DOHH2 (cell line): Measurements from ENCODE around the gene SENP5.

ENCODE experiments used
- H3F3A ChIP-seq: fragments of 200-600 bp; sonication (generic), shearing (Covaris generic); 2 replicates; pipeline ENCODE4 v1.6.0; 2016; ENCODE audit warnings: antibody characterized with exemption, mild to moderate bottlenecking; ENCODE audit not compliant: control insufficient read depth, insufficient read depth
- H3K27ac ChIP-seq: fragments of 200-600 bp; sonication (generic); 2 replicates; pipeline ENCODE4 v1.5.1; 2014; ENCODE audit warnings: low read depth, mild to moderate bottlenecking, low read length, moderate library complexity
- H3K27me3 ChIP-seq: fragments of 200-600 bp; sonication (generic); 2 replicates; pipeline ENCODE4 v1.6.1; 2014; ENCODE audit warnings: mild to moderate bottlenecking, low read length, mixed read lengths; ENCODE audit not compliant: control insufficient read depth
- H3K36me3 ChIP-seq: fragments of 200-600 bp; sonication (generic); 2 replicates; pipeline ENCODE4 v1.6.1; 2014; ENCODE audit warnings: mild to moderate bottlenecking, low read length, moderate library complexity, mixed read lengths; ENCODE audit not compliant: control insufficient read depth
- H3K4me1 ChIP-seq: fragments of 200-600 bp; sonication (generic); 2 replicates; pipeline ENCODE4 v1.6.1; 2014; ENCODE audit warnings: mild to moderate bottlenecking, low read length, mixed read lengths; ENCODE audit not compliant: control insufficient read depth
- H3K4me2 ChIP-seq: fragments of 200-600 bp; sonication (generic); 2 replicates; pipeline ENCODE4 v1.6.0; 2014; ENCODE audit warnings: mild to moderate bottlenecking, low read length, moderate library complexity
- H3K4me3 ChIP-seq: fragments of 200-600 bp; sonication (generic); 2 replicates; pipeline ENCODE4 v1.5.1; 2014; ENCODE audit warnings: mild to moderate bottlenecking, low read length, mixed read lengths
- H3K79me2 ChIP-seq: fragments of 200-600 bp; sonication (generic); 2 replicates; pipeline ENCODE4 v1.6.1; 2014; ENCODE audit warnings: mild to moderate bottlenecking, low read length, mixed read lengths; ENCODE audit not compliant: control insufficient read depth
- H3K9me2 ChIP-seq: fragments of 200-600 bp; sonication (generic); replicated peaks from 2 replicates; pipeline ENCODE4 v1.6.1; 2014; ENCODE audit warnings: mild to moderate bottlenecking, low read length, mixed read lengths; ENCODE audit not compliant: control insufficient read depth
- H3K9me3 ChIP-seq: fragments of 200-600 bp; sonication (generic); 2 replicates; pipeline ENCODE4 v1.6.1; 2014; ENCODE audit warnings: antibody characterized with exemption, low read length, mixed read lengths; ENCODE audit not compliant: control insufficient read depth, insufficient read depth
- H4K20me1 ChIP-seq: fragments of 200-600 bp; sonication (generic); 2 replicates; pipeline ENCODE4 v1.6.0; 2014; ENCODE audit warnings: low read depth, mild to moderate bottlenecking, antibody characterized with exemption, low read length, moderate library complexity; ENCODE audit not compliant: control insufficient read depth, insufficient read depth
- CTCF ChIP-seq: fragments of 200-600 bp; sonication (generic); IDR thresholded peaks from one replicate; pipeline ENCODE4 v1.5.1; 2014; ENCODE audit warnings: antibody characterized with exemption, mild to moderate bottlenecking, low read depth, low read length; ENCODE audit not compliant: poor library complexity, severe bottlenecking
- EZH2phosphoT487 ChIP-seq: fragments of 200-600 bp; sonication (generic); IDR thresholded peaks from 2 replicates; pipeline ENCODE4 v1.6.1; 2017; ENCODE audit warnings: borderline replicate concordance, mild to moderate bottlenecking, antibody characterized with exemption, low read length, moderate library complexity, mixed read lengths

SENP5 gene

GRCh38 chr3:196965112-196965803, 97.5 kb downstream of the SENP5 start:
- Histone ChIP-seq H3K4me2 (no peak overlapping the region), H3K9me2 (no peaks in the 10 kb centered on the region), H3K27ac (no peak overlapping the region), H3F3A (no peaks in the 10 kb centered on the region), H3K4me3 (no peak overlapping the region), H3K9me3 (no peaks in the 10 kb centered on the region), H3K79me2 (no peaks in the 10 kb centered on the region), H3K4me1 (peaks cover 20% of the 10 kb centered on the region), H3K36me3 (no peaks in the 10 kb centered on the region), H4K20me1 (no peaks in the 10 kb centered on the region), H3K27me3 (peaks cover 12% of the 10 kb centered on the region)
- TF ChIP-seq CTCF (no peak), EZH2phosphoT487 (no peak)

DNA sequence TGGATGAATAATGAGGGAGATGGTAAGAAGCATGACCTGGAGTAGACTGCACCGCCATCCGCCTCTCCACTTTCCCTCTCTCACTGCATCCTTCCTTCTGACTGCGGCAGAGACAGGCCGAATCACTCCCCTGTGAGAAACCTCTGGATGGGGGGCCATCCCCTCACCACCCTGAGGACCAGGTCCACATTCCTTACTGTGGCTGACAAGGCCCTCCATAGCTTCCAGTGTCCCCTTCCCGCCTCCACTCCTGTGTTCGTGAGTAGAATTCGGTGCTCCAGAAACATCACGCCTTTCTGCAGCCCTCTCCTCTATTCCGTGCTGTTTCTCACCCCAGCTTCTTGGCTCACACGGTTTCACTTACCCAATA, 98.1 kb downstream of the SENP5 start:
- Histone ChIP-seq H3K9me3 (no peaks in the 10 kb centered on the region), H3K9me2 (no peaks in the 10 kb centered on the region), H3F3A (no peaks in the 10 kb centered on the region), H3K36me3 (no peaks in the 10 kb centered on the region), H3K27ac (no peak overlapping the region), H4K20me1 (no peaks in the 10 kb centered on the region), H3K4me2 (no peak overlapping the region), H3K4me3 (no peak overlapping the region), H3K79me2 (no peaks in the 10 kb centered on the region), H3K4me1 (peaks cover 20% of the 10 kb centered on the region), H3K27me3 (peaks cover 18% of the 10 kb centered on the region)
- TF ChIP-seq EZH2phosphoT487, result no peak
- TF ChIP-seq CTCF, result no peak

DNA sequence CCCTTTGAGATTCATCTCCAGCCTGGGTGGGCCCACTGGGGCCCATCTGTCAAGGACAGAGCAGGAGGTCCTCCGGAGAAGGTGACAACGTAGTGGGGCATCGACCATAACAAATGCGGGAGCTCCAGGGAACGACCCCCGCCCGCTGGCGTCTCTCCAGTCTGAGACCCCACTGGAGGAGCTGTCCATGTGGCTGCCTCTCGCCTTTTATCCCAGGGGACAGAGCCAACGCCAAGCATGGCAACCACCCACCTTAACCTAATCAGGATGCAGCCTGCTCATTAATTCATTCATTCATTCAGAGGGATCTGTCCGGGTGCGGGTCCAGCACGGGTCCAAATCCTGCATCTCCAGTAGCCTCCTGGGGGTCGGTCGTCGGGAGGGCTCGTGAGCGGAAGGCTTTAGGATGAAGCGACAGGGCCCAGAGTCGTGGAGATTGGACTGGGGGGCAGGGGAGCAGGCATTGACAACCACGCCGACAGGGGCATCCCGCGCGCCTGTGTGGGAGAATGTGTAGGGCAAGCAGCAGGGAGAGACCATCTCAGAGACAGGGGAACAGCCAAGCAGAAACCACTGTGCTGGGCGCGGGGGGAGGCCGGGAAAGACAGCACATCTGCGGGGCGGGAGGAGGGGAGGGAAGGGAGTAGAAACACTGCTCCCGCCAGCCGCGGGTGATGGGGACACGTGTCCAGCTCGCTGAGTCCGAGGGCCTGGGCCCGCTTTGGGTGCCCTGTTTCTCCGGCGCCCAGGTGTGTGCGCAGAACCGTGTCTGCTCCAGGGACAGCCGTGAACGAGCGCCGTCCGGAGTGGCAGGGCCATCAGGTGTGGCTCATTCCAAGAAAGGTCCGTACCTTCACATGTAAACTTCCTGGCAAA, 99.0 kb downstream of the SENP5 start:
- no peaks in the 10 kb centered on the region for H4K20me1 ChIP-seq
- H3K9me3 ChIP-seq, result no peaks in the 10 kb centered on the region
- H3K4me3 ChIP-seq, result no peak overlapping the region
- no peaks in the 10 kb centered on the region for H3K9me2 ChIP-seq
- peaks cover 20% of the 10 kb centered on the region for H3K4me1 ChIP-seq
- no peaks in the 10 kb centered on the region for H3K36me3 ChIP-seq
- H3K27ac ChIP-seq, result no peak overlapping the region
- TF ChIP-seq CTCF (no peak), EZH2phosphoT487 (no peak)
- H3F3A ChIP-seq, result no peaks in the 10 kb centered on the region
- no peaks in the 10 kb centered on the region for H3K79me2 ChIP-seq
- H3K27me3 ChIP-seq, result peaks cover 23% of the 10 kb centered on the region
- no peak overlapping the region for H3K4me2 ChIP-seq
